ENCODE results near the gene TMEM141. TPM values are rescaled to one million over a fixed set of nuclear protein-coding genes. Genes with fewer than 3 reads are reported as not detected.
A peak's percentile ranks its signal among the peaks of the same experiment; 100 is the strongest.
"Not testable (repeated sequence)": the region's sequence is repeated elsewhere in the genome, so short reads cannot be mapped to it uniquely, and the experiment has no call there.

Gene TMEM141
- total RNA-seq, 1 experiment from 2014 or later, result 70.4 TPM

DNA sequence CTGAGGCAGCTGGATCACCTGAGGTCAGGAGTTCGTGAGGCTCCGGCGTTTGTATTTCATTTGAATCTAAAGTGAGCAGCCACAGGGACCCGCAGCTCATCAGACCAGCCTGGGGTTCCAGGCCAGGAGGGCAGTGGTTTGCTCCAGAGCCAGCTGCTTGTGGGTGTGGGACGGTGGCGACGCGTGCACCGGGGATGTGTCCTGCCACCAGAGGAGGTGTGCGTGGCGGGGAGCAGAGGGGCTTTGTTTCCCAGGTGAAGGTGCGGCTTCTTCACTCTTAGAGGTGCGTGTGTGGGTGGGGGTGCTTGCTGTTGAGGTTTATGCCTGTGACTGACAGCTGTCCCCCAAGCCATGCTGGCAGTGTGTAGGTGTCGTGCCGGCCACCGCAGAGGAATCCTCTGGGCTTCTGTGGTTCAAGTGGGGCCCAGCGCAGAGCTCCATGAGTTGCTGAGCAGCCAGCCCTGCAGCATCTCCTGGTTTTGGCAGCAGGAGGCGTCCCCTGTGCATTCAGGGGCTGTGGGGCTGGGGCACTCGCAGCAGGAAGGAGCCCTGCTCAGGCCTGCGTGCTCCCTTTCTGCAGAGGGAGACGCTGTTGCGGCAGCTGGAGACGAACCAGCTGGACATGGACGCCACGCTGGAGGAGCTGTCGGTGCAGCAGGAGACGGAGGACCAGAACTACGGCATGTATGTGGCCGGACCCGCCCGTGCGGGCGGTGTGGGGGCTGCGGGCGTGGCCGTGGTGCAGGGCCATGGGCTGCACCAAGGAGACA is 44.2 kb downstream of the TMEM141 start:
- POLR2A ChIA-PET, result interaction anchor here (0.6 to 1.9 kb wide), 4 partner anchors 12 to 431 kb away, joined by 3 to 5 read pairs (median 3); no protein-coding TSS in a partner anchor
- intact Hi-C loops (cut with micrococcal nuclease), result no loop called here
- CTCF ChIA-PET, result interaction anchor here (2.7 kb wide), 1 partner anchor 9 kb away, joined by 8 read pairs; no protein-coding TSS in a partner anchor
- Mint-ChIP-seq H3K4me3 (ENCODE audit: unreplicated experiment) (no peak overlapping the region), H3K27ac (ENCODE audit: low read depth, unreplicated experiment) (peak overlapping the region; percentile 35), H3K4me1 (ENCODE audit: insufficient read depth, unreplicated experiment) (peaks cover 13% of the 10 kb centered on the region), H3K27me3 (ENCODE audit: insufficient read depth, unreplicated experiment) (no peaks in the 10 kb centered on the region), H3K9me3 (ENCODE audit: unreplicated experiment) (no peaks in the 10 kb centered on the region), H3K36me3 (ENCODE audit: insufficient read depth, unreplicated experiment) (peaks cover 38% of the 10 kb centered on the region)
- no TSS peak for BruUV-seq (replicated peaks)
- TF ChIP-seq, protein P1, sequence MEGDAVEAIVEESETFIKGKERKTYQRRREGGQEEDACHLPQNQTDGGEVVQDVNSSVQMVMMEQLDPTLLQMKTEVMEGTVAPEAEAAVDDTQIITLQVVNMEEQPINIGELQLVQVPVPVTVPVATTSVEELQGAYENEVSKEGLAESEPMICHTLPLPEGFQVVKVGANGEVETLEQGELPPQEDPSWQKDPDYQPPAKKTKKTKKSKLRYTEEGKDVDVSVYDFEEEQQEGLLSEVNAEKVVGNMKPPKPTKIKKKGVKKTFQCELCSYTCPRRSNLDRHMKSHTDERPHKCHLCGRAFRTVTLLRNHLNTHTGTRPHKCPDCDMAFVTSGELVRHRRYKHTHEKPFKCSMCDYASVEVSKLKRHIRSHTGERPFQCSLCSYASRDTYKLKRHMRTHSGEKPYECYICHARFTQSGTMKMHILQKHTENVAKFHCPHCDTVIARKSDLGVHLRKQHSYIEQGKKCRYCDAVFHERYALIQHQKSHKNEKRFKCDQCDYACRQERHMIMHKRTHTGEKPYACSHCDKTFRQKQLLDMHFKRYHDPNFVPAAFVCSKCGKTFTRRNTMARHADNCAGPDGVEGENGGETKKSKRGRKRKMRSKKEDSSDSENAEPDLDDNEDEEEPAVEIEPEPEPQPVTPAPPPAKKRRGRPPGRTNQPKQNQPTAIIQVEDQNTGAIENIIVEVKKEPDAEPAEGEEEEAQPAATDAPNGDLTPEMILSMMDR (IDR thresholded peaks at IDR 0.05; ENCODE audit: unreplicated experiment), result no peak
- DNase-seq (ENCODE audit: unreplicated experiment), result no peak

DNA sequence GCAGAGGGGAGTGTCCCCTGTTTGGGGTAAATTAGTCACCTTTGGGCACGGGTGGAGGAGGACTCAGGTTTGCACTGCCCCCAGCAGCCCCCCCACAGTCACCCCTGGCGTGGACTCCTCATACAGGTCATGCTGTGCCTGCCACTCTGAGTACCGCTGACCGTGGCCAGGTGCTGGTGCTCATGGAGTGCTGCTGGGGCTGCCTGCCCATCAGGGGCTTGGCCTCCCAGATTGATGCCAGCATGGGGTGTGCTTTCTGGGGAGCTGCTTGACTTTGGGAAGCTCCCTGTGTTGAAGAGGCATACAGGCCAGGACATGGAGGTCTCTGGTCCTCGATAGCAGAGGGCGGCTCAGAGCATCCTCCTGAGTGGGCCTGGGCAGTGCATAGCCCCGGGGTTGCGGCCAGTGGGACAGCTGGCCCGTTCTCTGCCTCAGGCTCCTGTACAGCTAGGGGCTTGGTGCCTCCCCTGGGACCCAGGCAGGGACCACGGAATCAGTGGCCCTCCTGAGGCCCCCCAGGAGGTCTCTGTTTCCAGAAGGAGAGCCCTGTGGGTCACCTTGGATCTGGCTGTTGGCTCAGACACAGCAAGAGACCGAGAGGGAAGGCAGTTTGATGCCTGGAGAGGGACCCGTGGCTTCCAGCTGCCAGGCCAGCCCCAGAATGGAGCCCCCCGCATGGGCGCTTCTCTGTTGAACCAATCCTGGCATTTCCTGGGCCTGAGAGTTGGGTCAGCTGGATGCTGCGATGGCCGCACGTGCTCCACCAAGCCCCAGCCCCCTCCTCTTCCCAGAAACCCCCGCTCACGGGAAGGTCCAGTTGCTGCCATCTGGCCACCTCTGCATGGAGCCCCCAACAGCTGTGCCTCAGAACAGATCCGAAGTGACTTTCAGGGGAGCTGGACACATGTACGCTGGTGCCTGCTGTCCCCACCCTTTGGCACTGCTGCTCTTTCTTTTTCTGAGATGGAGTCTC is 45.1 kb downstream of the TMEM141 start:
- Mint-ChIP-seq H3K4me3 (ENCODE audit: unreplicated experiment) (no peak overlapping the region), H3K27ac (ENCODE audit: low read depth, unreplicated experiment) (no peak overlapping the region), H3K9me3 (ENCODE audit: unreplicated experiment) (no peaks in the 10 kb centered on the region), H3K27me3 (ENCODE audit: insufficient read depth, unreplicated experiment) (no peaks in the 10 kb centered on the region), H3K36me3 (ENCODE audit: insufficient read depth, unreplicated experiment) (peaks cover 38% of the 10 kb centered on the region), H3K4me1 (ENCODE audit: insufficient read depth, unreplicated experiment) (peaks cover 17% of the 10 kb centered on the region)
- intact Hi-C loops (cut with micrococcal nuclease), result no loop called here
- ChIA-PET POLR2A (interaction anchor here (0.6 to 1.1 kb wide), 2 partner anchors 30 to 431 kb away, joined by 3 read pairs; no protein-coding TSS in a partner anchor), CTCF (interaction anchor here (0.6 to 2.7 kb wide), 2 partner anchors 8 to 15 kb away, joined by 3 to 8 read pairs; no protein-coding TSS in a partner anchor)
- DNase-seq (ENCODE audit: unreplicated experiment), result no peak
- TF ChIP-seq, protein P1 (IDR thresholded peaks at IDR 0.05; ENCODE audit: unreplicated experiment), result no peak
- no TSS peak for BruUV-seq (replicated peaks)

DNA sequence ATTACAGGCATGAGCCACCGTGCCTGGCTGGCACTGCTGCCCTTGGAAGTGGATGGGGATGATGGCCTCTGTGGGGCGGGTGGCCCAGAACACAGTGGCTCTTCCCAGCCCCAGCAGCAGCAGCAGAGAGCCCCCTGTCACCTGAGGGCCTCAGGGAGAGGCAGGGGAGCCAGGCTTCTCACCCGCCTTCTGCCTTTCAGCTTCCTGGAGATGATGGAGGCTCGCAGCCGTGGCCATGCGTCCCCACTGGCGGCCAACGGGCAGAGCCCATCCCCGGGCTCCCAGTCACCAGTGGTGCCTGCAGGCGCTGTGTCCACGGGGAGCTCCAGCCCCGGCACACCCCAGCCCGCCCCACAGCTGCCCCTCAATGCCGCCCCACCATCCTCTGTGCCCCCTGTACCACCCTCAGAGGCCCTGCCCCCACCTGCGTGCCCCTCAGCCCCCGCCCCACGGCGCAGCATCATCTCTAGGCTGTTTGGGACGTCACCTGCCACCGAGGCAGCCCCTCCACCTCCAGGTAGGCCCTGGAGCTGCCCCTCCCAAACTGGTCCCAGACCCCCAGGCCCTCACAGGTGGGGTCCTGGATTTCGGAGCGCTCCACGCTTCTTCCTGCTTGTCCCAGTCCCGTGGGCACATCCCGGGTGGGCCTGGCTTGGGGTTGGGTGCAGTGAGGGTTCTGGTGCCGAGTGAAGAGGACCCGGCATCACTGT is 46.2 kb downstream of the TMEM141 start:
- H3K27ac Mint-ChIP-seq (ENCODE audit: low read depth, unreplicated experiment), result no peak overlapping the region
- BruUV-seq (replicated peaks), result no TSS peak
- DNase-seq (ENCODE audit: unreplicated experiment), result no peak
- peaks cover 18% of the 10 kb centered on the region for H3K4me1 Mint-ChIP-seq (ENCODE audit: insufficient read depth, unreplicated experiment)
- POLR2A ChIA-PET, result interaction anchor here (0.9 kb wide), 1 partner anchor 28 kb away, joined by 4 read pairs; no protein-coding TSS in a partner anchor
- no peaks in the 10 kb centered on the region for H3K9me3 Mint-ChIP-seq (ENCODE audit: unreplicated experiment)
- no peak overlapping the region for H3K4me3 Mint-ChIP-seq (ENCODE audit: unreplicated experiment)
- CTCF ChIA-PET, result no interaction called here
- H3K36me3 Mint-ChIP-seq (ENCODE audit: insufficient read depth, unreplicated experiment), result peaks cover 48% of the 10 kb centered on the region
- intact Hi-C loops (cut with micrococcal nuclease), result no loop called here
- H3K27me3 Mint-ChIP-seq (ENCODE audit: insufficient read depth, unreplicated experiment), result no peaks in the 10 kb centered on the region
- TF ChIP-seq, protein P1 (IDR thresholded peaks at IDR 0.05; ENCODE audit: unreplicated experiment), result no peak

DNA sequence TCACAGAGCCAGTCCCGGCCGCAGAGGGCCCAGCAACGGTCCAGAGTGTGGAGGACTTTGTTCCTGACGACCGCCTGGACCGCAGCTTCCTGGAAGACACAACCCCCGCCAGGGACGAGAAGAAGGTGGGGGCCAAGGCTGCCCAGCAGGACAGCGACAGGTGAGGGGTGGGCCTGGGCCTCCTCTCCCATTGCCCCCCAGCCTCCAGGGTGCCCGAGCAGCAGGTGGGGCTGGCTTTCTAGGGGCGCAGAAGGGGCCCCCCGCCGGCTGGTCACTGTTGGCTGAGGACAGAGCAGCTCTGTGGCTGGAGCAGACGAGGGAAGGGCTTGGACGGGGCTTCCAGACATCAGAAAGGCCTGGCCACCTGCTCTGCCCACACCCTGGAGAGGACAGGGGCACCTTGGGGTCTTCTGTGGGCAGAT is 46.7 kb downstream of the TMEM141 start:
- H3K9me3 Mint-ChIP-seq (ENCODE audit: unreplicated experiment); H3K4me3 Mint-ChIP-seq (ENCODE audit: unreplicated experiment); H3K27me3 Mint-ChIP-seq (ENCODE audit: insufficient read depth, unreplicated experiment); DNase-seq (ENCODE audit: unreplicated experiment); BruUV-seq (replicated peaks); H3K27ac Mint-ChIP-seq (ENCODE audit: low read depth, unreplicated experiment); intact Hi-C loops (cut with micrococcal nuclease): not testable (repeated sequence)
- ChIA-PET CTCF (interaction anchor here (0.6 to 0.7 kb wide), 2 partner anchors 46 to 245 kb away, joined by 3 read pairs; no protein-coding TSS in a partner anchor), POLR2A (interaction anchor here (0.9 to 1.4 kb wide), 2 partner anchors 29 to 36 kb away, joined by 3 to 4 read pairs; no protein-coding TSS in a partner anchor)
- Mint-ChIP-seq H3K36me3 (ENCODE audit: insufficient read depth, unreplicated experiment) (peaks cover 51% of the 10 kb centered on the region), H3K4me1 (ENCODE audit: insufficient read depth, unreplicated experiment) (peaks cover 18% of the 10 kb centered on the region)

All from MCF 10A (cell line).